SU-DHL-6 (cell line): Measurements from ENCODE around the gene ITGAV.

Experiments used
- EZH2phosphoT487 ChIP-seq: fragments of 200-600 bp; sonication (generic), shearing (Covaris generic); conservative IDR thresholded peaks from 2 replicates; pipeline ENCODE4 v1.6.1; 2018; ENCODE audit warnings: mild to moderate bottlenecking, antibody characterized with exemption, low read length, moderate library complexity, mixed read lengths
- TF ChIP-seq, protein P1 (sequence below): fragments of 200-600 bp; sonication (generic); IDR thresholded peaks from one replicate; pipeline ENCODE4 v1.5.1; 2017; ENCODE audit warnings: antibody characterized with exemption, mild to moderate bottlenecking, low read length, moderate library complexity; ENCODE audit not compliant: insufficient read depth, poor library complexity, severe bottlenecking

DNA sequence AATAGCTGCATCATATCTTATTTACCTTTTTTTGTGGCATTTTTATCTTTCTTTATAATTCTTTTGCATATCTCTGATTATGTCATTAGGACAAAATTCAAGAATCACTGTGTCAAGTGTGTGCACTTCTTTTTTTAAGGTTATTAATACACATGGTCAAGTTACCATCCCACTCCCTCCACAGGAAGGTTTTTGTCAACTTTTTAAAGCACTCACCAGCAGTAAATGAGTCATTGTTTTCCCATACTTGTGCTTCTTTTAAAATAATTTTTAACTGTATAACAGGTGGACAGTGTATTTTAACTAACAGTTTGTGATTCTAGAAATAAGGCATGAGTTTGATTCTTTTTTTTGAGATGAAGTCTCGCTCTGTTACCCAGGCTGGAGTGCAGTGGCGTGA, 58.3 kb downstream of the ITGAV start:
- TF ChIP-seq, protein P1, sequence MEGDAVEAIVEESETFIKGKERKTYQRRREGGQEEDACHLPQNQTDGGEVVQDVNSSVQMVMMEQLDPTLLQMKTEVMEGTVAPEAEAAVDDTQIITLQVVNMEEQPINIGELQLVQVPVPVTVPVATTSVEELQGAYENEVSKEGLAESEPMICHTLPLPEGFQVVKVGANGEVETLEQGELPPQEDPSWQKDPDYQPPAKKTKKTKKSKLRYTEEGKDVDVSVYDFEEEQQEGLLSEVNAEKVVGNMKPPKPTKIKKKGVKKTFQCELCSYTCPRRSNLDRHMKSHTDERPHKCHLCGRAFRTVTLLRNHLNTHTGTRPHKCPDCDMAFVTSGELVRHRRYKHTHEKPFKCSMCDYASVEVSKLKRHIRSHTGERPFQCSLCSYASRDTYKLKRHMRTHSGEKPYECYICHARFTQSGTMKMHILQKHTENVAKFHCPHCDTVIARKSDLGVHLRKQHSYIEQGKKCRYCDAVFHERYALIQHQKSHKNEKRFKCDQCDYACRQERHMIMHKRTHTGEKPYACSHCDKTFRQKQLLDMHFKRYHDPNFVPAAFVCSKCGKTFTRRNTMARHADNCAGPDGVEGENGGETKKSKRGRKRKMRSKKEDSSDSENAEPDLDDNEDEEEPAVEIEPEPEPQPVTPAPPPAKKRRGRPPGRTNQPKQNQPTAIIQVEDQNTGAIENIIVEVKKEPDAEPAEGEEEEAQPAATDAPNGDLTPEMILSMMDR: no peak
- no peak for TF ChIP-seq EZH2phosphoT487
